H1 (cell line): ENCODE results near the gene ICAM2. TPM values are rescaled to one million over a fixed set of nuclear protein-coding genes. Genes with fewer than 3 reads are reported as not detected.
A peak's percentile ranks its signal among the peaks of the same experiment; 100 is the strongest.

Source experiments
- CTCF ChIA-PET: fragments of 300-600 bp; sonication (Branson Sonifier 250); formaldehyde crosslinking; loops from one replicate; lab custom pipeline; 2021; ENCODE audit not compliant: partially characterized antibody; lab: Charles Lee
- POLR2A ChIA-PET: fragments of 300-600 bp; sonication (Branson Sonifier 250); formaldehyde crosslinking; loops from one replicate; lab custom pipeline; 2021; ENCODE audit warnings: inconsistent platforms; ENCODE audit not compliant: partially characterized antibody; lab: Charles Lee
- DNase-seq, 2 experiments: peaks; one replicate each; pipeline versions ENCODE4 v3.0.0 to v3.0.0-alpha.2; 2010 to 2022; ENCODE audit warnings: low spot score in 2 of 2, low read depth in 1 of 2, mixed read lengths in 1 of 2
- FAIRE-seq: peaks from 2 replicates; lab custom pipeline; 2011; peaks lifted over from hg19 to GRCh38; lab: Jason Lieb, UNC
- H2AFZ ChIP-seq: 2 replicates; pipeline ENCODE4 v1.8.1; 2012; ENCODE audit warnings: low read length, inconsistent platforms
- H2AK5ac ChIP-seq: 2 replicates; pipeline ENCODE4 v1.6.1; 2013; ENCODE audit warnings: low read depth, low read length
- H2BK120ac ChIP-seq: replicated peaks from 2 replicates; pipeline ENCODE3; 2013; ENCODE audit warnings: low read depth, low read length, inconsistent platforms
- H2BK12ac ChIP-seq: 2 replicates; pipeline ENCODE4 v1.6.1; 2013; ENCODE audit warnings: low read depth, low read length
- H2BK15ac ChIP-seq: 2 replicates; pipeline ENCODE4 v1.6.1; 2013; ENCODE audit warnings: low read length
- H2BK20ac ChIP-seq: 2 replicates; pipeline ENCODE4 v1.6.1; 2013; ENCODE audit warnings: low read length
- H2BK5ac ChIP-seq: 2 replicates; pipeline ENCODE4 v1.6.1; 2013; ENCODE audit warnings: low read depth, low read length
- H3K14ac ChIP-seq: 2 replicates; pipeline ENCODE4 v1.6.1; 2013; ENCODE audit warnings: inconsistent platforms; ENCODE audit not compliant: insufficient read length
- H3K18ac ChIP-seq: 2 replicates; pipeline ENCODE4 v1.6.1; 2013; ENCODE audit warnings: low read length; ENCODE audit errors: extremely low read depth
- H3K23ac ChIP-seq: 2 replicates; pipeline ENCODE4 v1.6.1; 2013; ENCODE audit warnings: inconsistent platforms; ENCODE audit not compliant: insufficient read length
- H3K23me2 ChIP-seq: 2 replicates; pipeline ENCODE4 v1.6.1; 2013; ENCODE audit warnings: low read depth, low read length
- H3K27ac ChIP-seq: 2 replicates; pipeline ENCODE4 v1.6.1; 2011; ENCODE audit warnings: low read depth, low read length, inconsistent platforms
- H3K27me3 ChIP-seq, 4 experiments: replicated peaks in 1 of 4; 1 replicate in 1 of 4; 2 replicates in 3 of 4; pipeline versions ENCODE4 v1.6.1 to v1.8.1; 2011 to 2013; ENCODE audit warnings: low read length in 3 of 4, mild to moderate bottlenecking in 3 of 4, inconsistent platforms in 2 of 4, mixed read lengths in 2 of 4, moderate library complexity in 1 of 4; ENCODE audit not compliant: control insufficient read depth in 3 of 4, insufficient read depth in 3 of 4; ENCODE audit errors: extremely low read depth in 1 of 4
- H3K36me3 ChIP-seq, 4 experiments: 2 replicates each; pipeline versions ENCODE4 v1.6.1 to v1.8.1; 2011 to 2013; ENCODE audit warnings: mild to moderate bottlenecking in 4 of 4, low read length in 3 of 4, moderate library complexity in 2 of 4, control low read depth in 1 of 4, inconsistent platforms in 1 of 4; ENCODE audit not compliant: insufficient read depth in 4 of 4, control insufficient read depth in 2 of 4
- H3K4ac ChIP-seq: replicated peaks from 2 replicates; pipeline ENCODE3; 2013; ENCODE audit warnings: low read length, low read depth, mixed read lengths, inconsistent platforms; ENCODE audit not compliant: insufficient read length
- H3K4me1 ChIP-seq, 4 experiments: replicated peaks in 1 of 4; 1 replicate in 1 of 4; 2 replicates in 3 of 4; pipeline versions ENCODE4 v1.6.1 to v1.8.1; 2011 to 2013; ENCODE audit warnings: low read length in 3 of 4, inconsistent platforms in 2 of 4, mixed read lengths in 1 of 4; ENCODE audit not compliant: insufficient read depth in 4 of 4, control insufficient read depth in 3 of 4
- H3K4me2 ChIP-seq, 2 experiments: 2 replicates each; pipeline versions ENCODE4 v1.6.1 to v1.8.1; 2011 to 2013; ENCODE audit warnings: low read depth in 2 of 2, low read length in 2 of 2, control low read depth in 1 of 2, inconsistent platforms in 1 of 2, mild to moderate bottlenecking in 1 of 2; ENCODE audit not compliant: insufficient read depth in 1 of 2
- H3K4me3 ChIP-seq, 4 experiments: fragments of 200-600, 300-600 bp in 1 of 4; sonication (generic), shearing (Covaris generic), sonication (Bioruptor Twin) in 1 of 4; 2 replicates each; pipeline versions ENCODE4 v1.5.1 to v1.8.1; 2011 to 2016; ENCODE audit warnings: low read length in 4 of 4, low read depth in 3 of 4, control low read depth in 2 of 4, inconsistent platforms in 2 of 4, mild to moderate bottlenecking in 2 of 4, mixed read lengths in 1 of 4, moderate library complexity in 1 of 4; ENCODE audit not compliant: insufficient read depth in 2 of 4; ENCODE audit errors: extremely low read depth in 1 of 4
- H3K56ac ChIP-seq: replicated peaks from 2 replicates; pipeline ENCODE3; 2013; ENCODE audit warnings: low read depth, mild to moderate bottlenecking, mixed read lengths, low read length, inconsistent platforms; ENCODE audit not compliant: insufficient read length
- H3K79me1 ChIP-seq: 2 replicates; pipeline ENCODE4 v1.6.1; 2013; ENCODE audit warnings: low read depth, low read length, control low read depth
- H3K79me2 ChIP-seq, 2 experiments: 2 replicates each; pipeline versions ENCODE4 v1.6.1 to v1.8.1; 2012 to 2013; ENCODE audit warnings: low read length in 2 of 2, mild to moderate bottlenecking in 2 of 2, inconsistent platforms in 1 of 2; ENCODE audit not compliant: insufficient read depth in 2 of 2, control insufficient read depth in 1 of 2
- H3K9ac ChIP-seq, 4 experiments: replicated peaks in 1 of 4; 1 replicate in 1 of 4; 2 replicates in 3 of 4; pipeline versions ENCODE4 v1.6.1 to v1.8.1; 2011 to 2013; ENCODE audit warnings: low read depth in 3 of 4, low read length in 3 of 4, control low read depth in 2 of 4, mild to moderate bottlenecking in 2 of 4, moderate library complexity in 2 of 4, inconsistent platforms in 1 of 4; ENCODE audit errors: extremely low read depth in 1 of 4
- H3K9me3 ChIP-seq, 2 experiments: 2 replicates each; pipeline versions ENCODE4 v1.6.1 to v1.8.1; 2012 to 2013; ENCODE audit warnings: mild to moderate bottlenecking in 2 of 2, moderate library complexity in 2 of 2, control low read depth in 1 of 2, inconsistent platforms in 1 of 2, low read depth in 1 of 2, low read length in 1 of 2, mixed read lengths in 1 of 2; ENCODE audit not compliant: insufficient read depth in 2 of 2
- H4K20me1 ChIP-seq, 2 experiments: replicated peaks in 1 of 2; 2 replicates each; pipeline versions ENCODE3 to v1.8.1; 2011 to 2013; ENCODE audit warnings: inconsistent platforms in 2 of 2, low read length in 2 of 2, mild to moderate bottlenecking in 1 of 2; ENCODE audit not compliant: insufficient read depth in 2 of 2, control insufficient read depth in 1 of 2
- H4K5ac ChIP-seq: 2 replicates; pipeline ENCODE4 v1.6.1; 2013; ENCODE audit warnings: low read length, low read depth, mixed read lengths, inconsistent platforms; ENCODE audit not compliant: insufficient read length
- H4K8ac ChIP-seq: 2 replicates; pipeline ENCODE4 v1.8.0; 2013; ENCODE audit warnings: mild to moderate bottlenecking, moderate library complexity, low read length, inconsistent platforms; ENCODE audit not compliant: insufficient read depth; ENCODE audit errors: extremely low read depth
- H4K91ac ChIP-seq: replicated peaks from 2 replicates; pipeline ENCODE3; 2013; ENCODE audit warnings: low read length, mixed read lengths, inconsistent platforms; ENCODE audit not compliant: insufficient read length
- RAD21 ChIP-seq, 2 experiments: IDR thresholded peaks in 1 of 2; conservative IDR thresholded peaks in 1 of 2; 2 replicates each; pipeline ENCODE4 v1.6.1; 2011; ENCODE audit warnings: low read depth in 2 of 2, low read length in 2 of 2, improper control_type of control experiment in 1 of 2, inconsistent platforms in 1 of 2, mild to moderate bottlenecking in 1 of 2, moderate library complexity in 1 of 2
- TAF1 ChIP-seq: IDR thresholded peaks from 2 replicates; pipeline ENCODE4 v1.6.1; 2011; ENCODE audit warnings: mild to moderate bottlenecking, low read depth, low read length
- WGBS, 2 experiments: shearing (Covaris generic) in 1 of 2; methylation state at CpG; one replicate each; pipeline versions ENCODE4 v1.1.6 to v1.1.7; 2013 to 2015; ENCODE audit warnings: low lambda C conversion rate in 2 of 2, mixed read lengths in 2 of 2, inconsistent platforms in 1 of 2, low coverage in 1 of 2, missing lambda C conversion rate in 1 of 2; ENCODE audit not compliant: insufficient replicate concordance in 2 of 2, insufficient coverage in 1 of 2, insufficient read length in 1 of 2; ENCODE audit errors: extremely low coverage in 1 of 2, missing lambda C conversion rate in 1 of 2; 5-methylcytosine and 5-hydroxymethylcytosine counted together
- polyA plus RNA-seq, 7 experiments: library from polyadenylated mRNA; depleted of rRNA in 3 of 7; stranded (reverse) in 5 of 7; unstranded in 2 of 7; fragments of >200 nt in 5 of 7; fragments of 200-250 nt in 2 of 7; gene quantifications; 1 replicate in 5 of 7; 2 replicates in 1 of 7; 4 replicates in 1 of 7; pipeline versions ENCODE4 v1.2.1 to v1.2.3, GENCODE V29; 2011 to 2013; ENCODE audit warnings: missing spikeins in 2 of 7, mixed read lengths in 2 of 7
- total RNA-seq: library from RNA; stranded (reverse); fragmentation: NEBNext Ultra II Directional; extraction: Animal tissue kit (Norgen Biotek cat#: 25700); gene quantifications from 2 replicates; pipeline ENCODE4 v1.2.1, GENCODE V29; 2021
- TF ChIP-seq, protein P1 (sequence below), 3 experiments: IDR thresholded peaks; 1 replicate in 2 of 3; 2 replicates in 1 of 3; pipeline versions ENCODE4 v1.5.1 to v1.6.1; 2011; ENCODE audit warnings: low read length in 3 of 3, mild to moderate bottlenecking in 3 of 3, inconsistent platforms in 2 of 3, low read depth in 1 of 3, moderate library complexity in 1 of 3; ENCODE audit not compliant: insufficient read depth in 1 of 3; ENCODE audit errors: control extremely low read depth in 1 of 3

The ICAM2 gene
- total and polyA plus RNA-seq, 2 of the 8 experiments (the other 6 are each of a cell fraction or from before 2014, with no cell fraction given) = 0.45 to 0.63 TPM

- Histone ChIP-seq H3K56ac (no peak overlapping the region), H4K91ac (no peak overlapping the region), H3K36me3 (no peaks in the 10 kb centered on the region), H3K4me3 (no peak overlapping the region), H3K23ac (no peak overlapping the region), H3K4ac (no peak overlapping the region), H3K23me2 (no peaks in the 10 kb centered on the region), H2BK15ac (no peak overlapping the region), H3K79me2 (no peaks in the 10 kb centered on the region), H2BK20ac (no peak overlapping the region), H3K79me1 (no peaks in the 10 kb centered on the region), H2BK120ac (no peak overlapping the region), H2BK12ac (no peak overlapping the region), H3K9ac (no peak overlapping the region), H4K8ac (no peak overlapping the region), H3K18ac (no peak overlapping the region), H3K4me1 (no peaks in the 10 kb centered on the region; a peak in 1 of 7 replicates), H3K27me3 (peaks cover 0 to 4% (median 1%) of the 10 kb centered on the region in 4 experiments; a peak in 3 of 7 replicates)
- FAIRE-seq = no peak
- WGBS, 2 experiments = 32% methylated on average over 3 of the region's 3 CpGs; no CpG with 5 or more reads in 1 of the 2 experiments
- ChIA-PET POLR2A (interaction anchor here (0.6 to 3.2 kb wide), 6 partner anchors 13 to 116 kb away, joined by 3 to 16 read pairs (median 3); no protein-coding TSS in a partner anchor), CTCF (interaction anchor here (0.6 to 11.6 kb wide), 42 partner anchors 8 to 470 kb away, joined by 3 to 202 read pairs (median 6); partner anchors contain the start of genes CSHL1, ERN1, GH1 and ICAM2)
- TF ChIP-seq RAD21 (IDR thresholded peaks at IDR 0.05 in 1 of 2, conservative IDR thresholded peaks at IDR 0.05 in 1 of 2; ENCODE audit: low read depth in 2 of 2, low read length in 2 of 2) (peak; percentile 52 to 67), TAF1 (no peak)
- TF ChIP-seq, protein P1, sequence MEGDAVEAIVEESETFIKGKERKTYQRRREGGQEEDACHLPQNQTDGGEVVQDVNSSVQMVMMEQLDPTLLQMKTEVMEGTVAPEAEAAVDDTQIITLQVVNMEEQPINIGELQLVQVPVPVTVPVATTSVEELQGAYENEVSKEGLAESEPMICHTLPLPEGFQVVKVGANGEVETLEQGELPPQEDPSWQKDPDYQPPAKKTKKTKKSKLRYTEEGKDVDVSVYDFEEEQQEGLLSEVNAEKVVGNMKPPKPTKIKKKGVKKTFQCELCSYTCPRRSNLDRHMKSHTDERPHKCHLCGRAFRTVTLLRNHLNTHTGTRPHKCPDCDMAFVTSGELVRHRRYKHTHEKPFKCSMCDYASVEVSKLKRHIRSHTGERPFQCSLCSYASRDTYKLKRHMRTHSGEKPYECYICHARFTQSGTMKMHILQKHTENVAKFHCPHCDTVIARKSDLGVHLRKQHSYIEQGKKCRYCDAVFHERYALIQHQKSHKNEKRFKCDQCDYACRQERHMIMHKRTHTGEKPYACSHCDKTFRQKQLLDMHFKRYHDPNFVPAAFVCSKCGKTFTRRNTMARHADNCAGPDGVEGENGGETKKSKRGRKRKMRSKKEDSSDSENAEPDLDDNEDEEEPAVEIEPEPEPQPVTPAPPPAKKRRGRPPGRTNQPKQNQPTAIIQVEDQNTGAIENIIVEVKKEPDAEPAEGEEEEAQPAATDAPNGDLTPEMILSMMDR (IDR thresholded peaks at IDR 0.05; ENCODE audit: control extremely low read depth in 1 of 3, insufficient read depth in 1 of 3, low read depth in 1 of 3, low read length in 3 of 3) = peak; percentile 53 to 83 (median 57)
- TF ChIP-seq, all 59 proteins: peak for 2
- no peak overlapping the region for H3K4me2 ChIP-seq
- peak; percentile 23 to 64 for DNase-seq
- no peak overlapping the region for H2AFZ ChIP-seq
- H2BK5ac ChIP-seq = no peak overlapping the region
- no peak overlapping the region for H2AK5ac ChIP-seq
- no peak overlapping the region for H3K14ac ChIP-seq
- H4K20me1 ChIP-seq = no peaks in the 10 kb centered on the region
- no peaks in the 10 kb centered on the region for H3K9me3 ChIP-seq
- no peak overlapping the region for H4K5ac ChIP-seq
- no peak overlapping the region for H3K27ac ChIP-seq
These were observed 8.5 kb upstream of the ICAM2 start for GRCh38 chr17:64028874-64029464.
